GM12892 (cell line): ENCODE results near the gene LRRTM4.

Source experiments
- POLR2A ChIP-seq: IDR thresholded peaks from 2 replicates; pipeline ENCODE4 v1.6.1; 2011; ENCODE audit warnings: low read depth, low read length, control low read depth
- POLR2AphosphoS5 ChIP-seq: IDR thresholded peaks from 2 replicates; pipeline ENCODE4 v1.6.1; 2011; ENCODE audit warnings: low read depth, low read length, control low read depth
- TAF1 ChIP-seq: IDR thresholded peaks from 2 replicates; pipeline ENCODE4 v1.6.1; 2011; ENCODE audit warnings: low read depth, mild to moderate bottlenecking, control low read depth, low read length, borderline replicate concordance

GRCh38 chr2:77046339-77046738 lies 475.8 kb downstream of the LRRTM4 start:
- TF ChIP-seq POLR2A (no peak), POLR2AphosphoS5 (no peak), TAF1 (no peak)
